Neural cell (in vitro differentiated cells): ENCODE measurements around the gene INVS. TPM values are rescaled to one million over a fixed set of nuclear protein-coding genes. Genes with fewer than 3 reads are reported as not detected.

Experiments used
- H2AFZ ChIP-seq: fragments of 200-600, 300-800 bp; sonication (generic), shearing (Covaris generic); 2 replicates; pipeline ENCODE4 v1.6.0; 2014; ENCODE audit warnings: low read depth, mild to moderate bottlenecking, antibody characterized with exemption, low read length, moderate library complexity
- H3F3A ChIP-seq: fragments of 200-600 bp; shearing (Covaris generic); 2 replicates; pipeline ENCODE4 v1.6.1; 2016; ENCODE audit warnings: mild to moderate bottlenecking, moderate library complexity, mixed read lengths, antibody characterized with exemption, low read length; ENCODE audit not compliant: insufficient read depth, poor library complexity, severe bottlenecking
- H3K27ac ChIP-seq: fragments of 200-600, 300-800 bp; sonication (generic), shearing (Covaris generic); 2 replicates; pipeline ENCODE4 v1.5.1; 2014; ENCODE audit warnings: mild to moderate bottlenecking, low read length, moderate library complexity
- H3K27me3 ChIP-seq: fragments of 300-800, 200-600 bp; sonication (generic), shearing (Covaris generic); 2 replicates; pipeline ENCODE4 v1.6.0; 2014; ENCODE audit warnings: mild to moderate bottlenecking, low read depth, low read length, moderate library complexity; ENCODE audit not compliant: insufficient read depth
- H3K36me3 ChIP-seq: fragments of 300-800, 200-600 bp; sonication (generic), shearing (Covaris generic); 2 replicates; pipeline ENCODE4 v1.5.1; 2014; ENCODE audit warnings: mild to moderate bottlenecking, antibody characterized with exemption, low read length, moderate library complexity; ENCODE audit not compliant: insufficient read depth
- H3K4me2 ChIP-seq: fragments of 300-800, 200-600 bp; sonication (generic), shearing (Covaris generic); 2 replicates; pipeline ENCODE4 v1.6.0; 2014; ENCODE audit warnings: mild to moderate bottlenecking, low read length
- H3K4me3 ChIP-seq: fragments of 300-800, 200-600 bp; sonication (generic), shearing (Covaris generic); 2 replicates; pipeline ENCODE4 v1.5.1; 2014; ENCODE audit warnings: mild to moderate bottlenecking, low read length, moderate library complexity
- H3K79me2 ChIP-seq: fragments of 200-600 bp; shearing (Covaris generic); replicated peaks from 2 replicates; pipeline ENCODE4 v1.6.0; 2014; ENCODE audit warnings: mild to moderate bottlenecking, low read length, moderate library complexity; ENCODE audit not compliant: insufficient read depth
- H3K9ac ChIP-seq: fragments of 300-800, 200-600 bp; sonication (generic), shearing (Covaris generic); 2 replicates; pipeline ENCODE4 v1.6.1; 2016; ENCODE audit warnings: mild to moderate bottlenecking, low read length, mixed read lengths
- H3K9me2 ChIP-seq: fragments of 200-600 bp; shearing (Covaris generic); 2 replicates; pipeline ENCODE4 v1.6.1; 2016; ENCODE audit warnings: mild to moderate bottlenecking, low read length, mixed read lengths; ENCODE audit not compliant: insufficient read depth
- H3K9me3 ChIP-seq: fragments of 200-600, 300-800 bp; sonication (generic), shearing (Covaris generic); 2 replicates; pipeline ENCODE4 v1.6.1; 2016; ENCODE audit warnings: mild to moderate bottlenecking, mixed run types, low read length, moderate library complexity, mixed read lengths
- H4K20me1 ChIP-seq: fragments of 200-600 bp; shearing (Covaris generic); 2 replicates; pipeline ENCODE4 v1.6.1; 2016; ENCODE audit warnings: mild to moderate bottlenecking, mixed run types; ENCODE audit not compliant: insufficient read depth
- EP300 ChIP-seq: fragments of 450-650 bp; conservative IDR thresholded peaks from 2 replicates; pipeline ENCODE4 v1.6.1; 2014; ENCODE audit warnings: antibody characterized with exemption, mild to moderate bottlenecking, moderate library complexity; ENCODE audit not compliant: poor library complexity, severe bottlenecking
- EZH2 ChIP-seq: fragments of 200-600, 300-800 bp; shearing (Covaris generic), sonication (generic); IDR thresholded peaks from 2 replicates; pipeline ENCODE4 v1.6.1; 2014; ENCODE audit warnings: antibody characterized with exemption, low read length, borderline replicate concordance, mild to moderate bottlenecking; ENCODE audit not compliant: insufficient read depth, poor library complexity, severe bottlenecking
- MXI1 ChIP-seq: fragments of 450-650 bp; conservative IDR thresholded peaks from 2 replicates; pipeline ENCODE4 v1.6.1; 2014; ENCODE audit warnings: antibody characterized with exemption, mild to moderate bottlenecking; ENCODE audit not compliant: poor library complexity, severe bottlenecking
- POLR2AphosphoS5 ChIP-seq: IDR thresholded peaks from 2 replicates; pipeline ENCODE4 v1.6.1; 2012
- RAD21 ChIP-seq: fragments of 450-650 bp; conservative IDR thresholded peaks from 2 replicates; pipeline ENCODE4 v1.6.1; 2014; ENCODE audit warnings: antibody characterized with exemption, mild to moderate bottlenecking, moderate library complexity
- SMC3 ChIP-seq: fragments of 450-650 bp; conservative IDR thresholded peaks from 2 replicates; pipeline ENCODE4 v1.6.1; 2014; ENCODE audit warnings: antibody characterized with exemption, mild to moderate bottlenecking, moderate library complexity; ENCODE audit not compliant: poor library complexity
- TAF1 ChIP-seq: IDR thresholded peaks from 2 replicates; pipeline ENCODE4 v1.6.1; 2012; ENCODE audit warnings: low read depth
- polyA plus RNA-seq: library from polyadenylated mRNA; depleted of rRNA; stranded (reverse); fragments of >200 nt; gene quantifications from 2 replicates; pipeline ENCODE4 v1.2.3, GENCODE V29; 2014
- TF ChIP-seq, protein P1 (sequence below): IDR thresholded peaks from 2 replicates; pipeline ENCODE4 v1.6.1; 2012; ENCODE audit warnings: borderline replicate concordance
- TF ChIP-seq, protein P2 (sequence below): fragments of 450-650 bp; IDR thresholded peaks from 2 replicates; pipeline ENCODE4 v1.5.1; 2014; ENCODE audit warnings: antibody characterized with exemption, mild to moderate bottlenecking, moderate library complexity; ENCODE audit not compliant: poor library complexity, severe bottlenecking

The INVS gene
- polyA plus RNA-seq, 1 donor from 2014 or later = 11.3 TPM

GRCh38 chr9:100295240-100295639, 196.2 kb downstream of the INVS start:
- Histone ChIP-seq H4K20me1 (no peaks in the 10 kb centered on the region), H3K36me3 (no peaks in the 10 kb centered on the region), H3K9me2 (no peaks in the 10 kb centered on the region), H3K9me3 (no peaks in the 10 kb centered on the region), H2AFZ (no peak overlapping the region), H3K4me3 (no peak overlapping the region), H3K79me2 (no peaks in the 10 kb centered on the region), H3K4me2 (no peak overlapping the region), H3K27me3 (no peaks in the 10 kb centered on the region), H3K27ac (no peak overlapping the region), H3F3A (no peaks in the 10 kb centered on the region), H3K9ac (no peak overlapping the region)
- TF ChIP-seq EP300 (no peak), RAD21 (no peak)

DNA sequence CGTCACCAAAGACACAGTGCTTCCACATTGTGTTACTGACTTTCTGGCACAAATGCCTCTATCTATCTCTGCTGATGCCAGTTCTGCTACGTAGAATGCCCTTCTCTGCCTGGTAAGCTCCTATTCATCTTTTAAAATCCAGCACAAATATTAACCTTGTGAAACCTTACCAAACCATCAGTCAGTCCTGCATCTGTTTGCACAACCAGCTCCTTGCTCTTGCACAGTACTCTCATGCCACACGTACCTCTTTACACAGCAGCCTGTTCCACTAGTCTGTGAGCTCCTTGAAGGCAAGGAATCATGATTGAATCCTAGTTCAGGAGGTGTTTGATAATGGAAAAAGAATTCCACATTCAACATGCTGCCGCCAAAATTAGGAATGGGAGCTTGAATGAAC, 197.4 kb downstream of the INVS start:
- Histone ChIP-seq H4K20me1 (no peaks in the 10 kb centered on the region), H3K79me2 (no peaks in the 10 kb centered on the region), H3K9me3 (no peaks in the 10 kb centered on the region), H2AFZ (no peak overlapping the region), H3K4me2 (no peak overlapping the region), H3F3A (no peaks in the 10 kb centered on the region), H3K4me3 (no peak overlapping the region), H3K9me2 (no peaks in the 10 kb centered on the region), H3K27ac (no peak overlapping the region), H3K9ac (no peak overlapping the region), H3K36me3 (no peaks in the 10 kb centered on the region), H3K27me3 (no peaks in the 10 kb centered on the region)
- TF ChIP-seq, protein P1, sequence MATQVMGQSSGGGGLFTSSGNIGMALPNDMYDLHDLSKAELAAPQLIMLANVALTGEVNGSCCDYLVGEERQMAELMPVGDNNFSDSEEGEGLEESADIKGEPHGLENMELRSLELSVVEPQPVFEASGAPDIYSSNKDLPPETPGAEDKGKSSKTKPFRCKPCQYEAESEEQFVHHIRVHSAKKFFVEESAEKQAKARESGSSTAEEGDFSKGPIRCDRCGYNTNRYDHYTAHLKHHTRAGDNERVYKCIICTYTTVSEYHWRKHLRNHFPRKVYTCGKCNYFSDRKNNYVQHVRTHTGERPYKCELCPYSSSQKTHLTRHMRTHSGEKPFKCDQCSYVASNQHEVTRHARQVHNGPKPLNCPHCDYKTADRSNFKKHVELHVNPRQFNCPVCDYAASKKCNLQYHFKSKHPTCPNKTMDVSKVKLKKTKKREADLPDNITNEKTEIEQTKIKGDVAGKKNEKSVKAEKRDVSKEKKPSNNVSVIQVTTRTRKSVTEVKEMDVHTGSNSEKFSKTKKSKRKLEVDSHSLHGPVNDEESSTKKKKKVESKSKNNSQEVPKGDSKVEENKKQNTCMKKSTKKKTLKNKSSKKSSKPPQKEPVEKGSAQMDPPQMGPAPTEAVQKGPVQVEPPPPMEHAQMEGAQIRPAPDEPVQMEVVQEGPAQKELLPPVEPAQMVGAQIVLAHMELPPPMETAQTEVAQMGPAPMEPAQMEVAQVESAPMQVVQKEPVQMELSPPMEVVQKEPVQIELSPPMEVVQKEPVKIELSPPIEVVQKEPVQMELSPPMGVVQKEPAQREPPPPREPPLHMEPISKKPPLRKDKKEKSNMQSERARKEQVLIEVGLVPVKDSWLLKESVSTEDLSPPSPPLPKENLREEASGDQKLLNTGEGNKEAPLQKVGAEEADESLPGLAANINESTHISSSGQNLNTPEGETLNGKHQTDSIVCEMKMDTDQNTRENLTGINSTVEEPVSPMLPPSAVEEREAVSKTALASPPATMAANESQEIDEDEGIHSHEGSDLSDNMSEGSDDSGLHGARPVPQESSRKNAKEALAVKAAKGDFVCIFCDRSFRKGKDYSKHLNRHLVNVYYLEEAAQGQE = no peak
- TF ChIP-seq, protein P2, sequence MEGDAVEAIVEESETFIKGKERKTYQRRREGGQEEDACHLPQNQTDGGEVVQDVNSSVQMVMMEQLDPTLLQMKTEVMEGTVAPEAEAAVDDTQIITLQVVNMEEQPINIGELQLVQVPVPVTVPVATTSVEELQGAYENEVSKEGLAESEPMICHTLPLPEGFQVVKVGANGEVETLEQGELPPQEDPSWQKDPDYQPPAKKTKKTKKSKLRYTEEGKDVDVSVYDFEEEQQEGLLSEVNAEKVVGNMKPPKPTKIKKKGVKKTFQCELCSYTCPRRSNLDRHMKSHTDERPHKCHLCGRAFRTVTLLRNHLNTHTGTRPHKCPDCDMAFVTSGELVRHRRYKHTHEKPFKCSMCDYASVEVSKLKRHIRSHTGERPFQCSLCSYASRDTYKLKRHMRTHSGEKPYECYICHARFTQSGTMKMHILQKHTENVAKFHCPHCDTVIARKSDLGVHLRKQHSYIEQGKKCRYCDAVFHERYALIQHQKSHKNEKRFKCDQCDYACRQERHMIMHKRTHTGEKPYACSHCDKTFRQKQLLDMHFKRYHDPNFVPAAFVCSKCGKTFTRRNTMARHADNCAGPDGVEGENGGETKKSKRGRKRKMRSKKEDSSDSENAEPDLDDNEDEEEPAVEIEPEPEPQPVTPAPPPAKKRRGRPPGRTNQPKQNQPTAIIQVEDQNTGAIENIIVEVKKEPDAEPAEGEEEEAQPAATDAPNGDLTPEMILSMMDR = no peak
- TF ChIP-seq EZH2 (no peak), RAD21 (no peak), MXI1 (no peak), TAF1 (no peak), EP300 (no peak), POLR2AphosphoS5 (no peak)

DNA sequence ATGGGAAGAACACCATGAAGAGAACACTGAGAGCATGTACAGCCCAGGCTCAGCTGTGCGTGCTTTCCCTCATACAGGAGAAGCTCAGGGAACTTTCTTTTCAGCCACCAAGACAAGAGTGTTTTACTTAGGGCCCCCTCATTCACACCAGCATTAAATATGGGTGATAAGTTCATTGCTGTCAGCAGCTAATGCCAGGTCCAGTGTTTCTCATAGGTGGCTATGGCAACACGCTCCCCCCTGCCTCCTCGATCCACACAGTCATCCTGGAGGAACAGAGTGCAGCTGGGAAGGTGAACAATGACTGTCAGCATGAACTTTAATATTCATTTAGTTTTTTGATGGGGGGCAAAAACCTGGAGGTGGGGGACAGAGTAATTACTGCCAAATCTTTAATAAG, 199.3 kb downstream of the INVS start:
- Histone ChIP-seq H3K9me3 (no peaks in the 10 kb centered on the region), H3K4me3 (no peak overlapping the region), H3K9me2 (no peaks in the 10 kb centered on the region), H3K36me3 (no peaks in the 10 kb centered on the region), H3K27me3 (no peaks in the 10 kb centered on the region), H3K27ac (no peak overlapping the region), H4K20me1 (no peaks in the 10 kb centered on the region), H3K79me2 (no peaks in the 10 kb centered on the region), H3K4me2 (no peak overlapping the region), H3F3A (no peaks in the 10 kb centered on the region), H2AFZ (no peak overlapping the region), H3K9ac (no peak overlapping the region)
- TF ChIP-seq, protein P1 = no peak
- TF ChIP-seq POLR2AphosphoS5 (no peak), SMC3 (no peak), RAD21 (no peak), MXI1 (no peak), EP300 (no peak)
- TF ChIP-seq, protein P2 = no peak
